HG02678 (cell line): Measurements from ENCODE around the gene LRRC75A.

ENCODE experiments used
- ATAC-seq: cut with Tn5 transposase; IDR thresholded peaks from one replicate; pipeline ENCODE4 v1.9.1; 2021; ENCODE audit warnings: mild to moderate bottlenecking, moderate library complexity; ENCODE audit not compliant: unreplicated experiment

Gene LRRC75A

DNA sequence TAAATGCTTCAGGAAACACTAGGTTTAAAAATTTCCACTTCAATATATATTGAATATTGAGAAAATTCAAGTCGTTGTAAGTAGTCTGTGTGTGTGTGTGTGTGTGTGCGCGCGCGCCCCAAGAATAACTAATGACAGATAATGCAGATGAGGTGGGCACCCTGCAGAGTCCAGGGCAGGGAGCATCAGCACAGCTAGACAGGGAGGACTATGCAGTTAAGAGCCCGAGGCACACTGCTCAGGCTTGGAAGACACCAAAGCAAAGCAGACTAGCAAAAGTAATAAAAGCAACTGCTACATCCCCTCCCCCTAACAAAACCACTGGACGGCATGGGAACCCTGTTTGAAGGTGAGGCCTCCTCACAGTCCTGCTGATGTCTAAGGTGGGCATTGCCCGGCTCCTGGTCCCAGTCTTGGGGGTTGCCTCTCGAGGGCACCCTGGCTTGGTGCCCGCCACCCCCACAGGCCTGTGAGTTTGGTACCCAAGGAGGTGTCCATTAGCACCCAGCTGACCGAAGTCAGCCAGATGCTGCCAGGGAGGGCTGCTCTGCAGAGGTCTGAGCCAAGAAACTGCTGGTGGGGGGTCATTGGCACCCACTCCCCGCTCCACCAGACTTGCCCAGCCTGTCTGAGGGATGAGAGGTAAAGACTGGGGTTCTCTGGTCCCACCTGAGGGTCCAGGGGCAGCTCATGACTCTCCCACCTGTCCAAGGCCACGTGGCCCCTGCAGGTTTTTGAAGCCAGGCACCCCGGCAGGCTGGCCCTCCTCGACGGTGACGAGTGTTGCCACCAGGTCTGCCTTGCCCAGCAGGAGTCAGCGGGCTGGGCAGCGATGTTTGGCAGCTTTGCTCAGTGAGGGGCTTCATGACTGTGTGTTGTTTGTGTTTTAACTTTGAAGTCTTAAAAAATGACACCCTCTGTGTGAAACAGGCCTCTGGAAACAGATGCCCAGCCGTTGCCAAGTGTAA is 18.7 kb downstream of the LRRC75A start:
- no peak for ATAC-seq

DNA sequence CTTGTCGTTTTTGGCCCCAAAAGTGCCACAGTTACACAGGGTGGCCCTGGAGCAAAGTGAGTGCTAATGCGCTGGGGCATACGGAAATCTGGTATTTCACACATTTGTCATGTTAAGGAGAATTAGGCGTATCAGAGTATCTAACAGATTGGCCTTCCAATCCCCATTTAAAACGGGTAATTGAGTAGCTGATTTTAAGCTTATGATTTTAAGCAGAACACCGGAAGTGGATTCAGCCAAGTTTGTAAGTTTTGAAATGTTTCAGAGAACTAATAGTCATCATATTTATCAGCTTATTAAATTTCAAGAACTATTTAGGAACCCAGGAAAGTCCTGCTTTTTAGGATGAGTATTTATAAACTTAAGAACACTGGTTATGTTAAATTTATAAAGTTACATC is 19.5 kb downstream of the LRRC75A start:
- ATAC-seq: no peak

DNA sequence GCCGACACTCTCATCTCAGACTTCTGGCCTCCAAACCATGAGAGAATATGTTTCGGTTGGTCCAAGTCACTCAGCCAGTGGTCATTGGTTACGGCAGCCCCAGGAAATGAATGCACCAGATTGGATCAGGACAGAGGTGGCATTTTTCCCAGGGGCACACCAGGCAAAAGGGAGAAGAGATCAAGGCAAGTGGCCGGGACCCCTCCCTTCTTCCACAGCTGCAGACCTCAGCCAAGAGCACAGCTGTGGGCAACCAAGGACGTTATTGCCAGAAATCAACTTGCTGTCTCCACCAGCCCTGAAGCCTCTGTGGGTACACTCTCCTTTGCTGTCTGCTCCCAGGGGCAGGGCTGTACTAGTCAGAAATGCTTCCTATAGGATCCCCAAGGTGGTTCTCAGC is 20.7 kb downstream of the LRRC75A start:
- ATAC-seq: no peak

DNA sequence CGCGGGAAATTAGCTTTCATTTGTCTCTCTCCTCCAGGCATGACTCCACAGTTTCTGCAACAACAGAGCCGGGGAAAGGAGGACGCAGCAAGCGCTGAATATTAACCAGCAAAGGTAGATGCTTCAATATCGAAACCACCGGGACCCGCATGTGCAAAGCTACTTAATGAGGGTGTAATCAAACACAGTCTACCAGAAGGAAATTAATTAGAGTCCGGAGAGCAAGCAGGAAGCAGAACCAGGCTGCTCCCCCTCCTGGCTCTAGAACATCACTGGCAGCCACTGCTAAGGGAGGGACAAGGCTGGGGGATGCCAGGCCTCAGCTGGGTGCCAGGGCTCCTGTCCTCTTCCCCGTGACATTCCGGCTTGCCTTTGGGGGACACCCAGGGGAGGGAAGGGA is 21.7 kb downstream of the LRRC75A start:
- no peak for ATAC-seq

DNA sequence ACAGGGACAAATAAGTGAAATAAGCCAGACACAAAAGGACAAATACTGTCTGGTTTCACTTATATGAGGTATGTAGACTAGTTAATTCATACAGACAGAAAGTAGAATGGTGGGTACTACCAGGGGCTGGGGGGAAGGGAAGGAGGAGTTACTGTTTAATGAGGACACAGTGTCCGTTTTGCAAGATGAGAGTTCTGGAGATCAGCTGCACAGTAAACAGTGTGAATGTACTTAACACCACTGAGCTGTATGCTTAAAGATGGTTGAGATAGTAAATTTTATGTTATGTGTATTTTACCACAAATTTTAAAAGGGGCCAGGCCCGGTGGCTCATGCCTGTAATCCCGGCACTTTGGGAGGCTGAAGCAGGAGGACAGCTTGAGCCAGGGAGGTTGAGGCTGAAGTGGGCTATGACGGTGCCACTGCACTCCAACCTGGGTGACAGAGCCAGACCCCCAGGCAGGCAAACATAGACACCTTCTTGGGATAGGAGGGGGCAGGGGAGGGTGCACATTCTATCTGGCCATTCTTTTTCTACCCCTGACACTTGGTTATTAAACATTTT is 23.5 kb downstream of the LRRC75A start:
- no peak for ATAC-seq

DNA sequence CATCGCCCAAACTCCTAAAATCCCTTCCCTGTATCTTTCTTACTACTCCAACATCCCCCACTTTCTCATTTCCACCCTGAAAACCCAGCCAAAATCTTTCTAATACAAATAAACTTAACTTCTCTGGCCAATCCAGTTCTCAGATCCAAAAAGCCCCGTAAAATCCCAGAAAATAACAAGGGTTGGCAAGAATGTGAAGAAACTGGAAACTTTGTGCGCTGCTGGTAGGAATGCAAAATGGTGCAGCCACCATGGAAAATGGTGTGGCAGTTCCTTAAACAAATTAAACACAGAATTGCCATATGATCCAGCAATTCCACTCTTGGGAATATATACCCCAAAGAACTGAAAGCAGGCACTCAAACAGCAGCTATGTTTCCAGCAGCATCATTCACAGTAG is 24.1 kb downstream of the LRRC75A start:
- no peak for ATAC-seq

DNA sequence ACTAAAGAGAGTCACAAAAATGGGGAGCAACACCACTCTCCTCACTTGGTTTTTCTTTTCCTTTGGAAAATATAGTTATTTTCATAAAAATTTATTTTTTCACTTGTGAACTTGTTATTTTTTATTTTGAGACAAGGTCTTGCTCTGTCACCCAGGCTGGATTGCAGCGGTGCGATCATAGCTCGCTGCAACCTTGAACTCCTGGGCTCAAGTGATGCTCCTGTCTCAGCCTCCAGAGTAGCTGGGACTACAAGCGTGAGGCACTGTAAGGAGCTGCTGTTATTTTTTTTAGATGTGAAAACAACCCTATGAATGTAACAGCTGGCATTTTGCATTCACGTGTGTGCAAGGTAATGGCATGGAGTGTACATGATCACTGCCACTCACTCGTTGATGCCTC is 24.9 kb downstream of the LRRC75A start:
- no peak for ATAC-seq

DNA sequence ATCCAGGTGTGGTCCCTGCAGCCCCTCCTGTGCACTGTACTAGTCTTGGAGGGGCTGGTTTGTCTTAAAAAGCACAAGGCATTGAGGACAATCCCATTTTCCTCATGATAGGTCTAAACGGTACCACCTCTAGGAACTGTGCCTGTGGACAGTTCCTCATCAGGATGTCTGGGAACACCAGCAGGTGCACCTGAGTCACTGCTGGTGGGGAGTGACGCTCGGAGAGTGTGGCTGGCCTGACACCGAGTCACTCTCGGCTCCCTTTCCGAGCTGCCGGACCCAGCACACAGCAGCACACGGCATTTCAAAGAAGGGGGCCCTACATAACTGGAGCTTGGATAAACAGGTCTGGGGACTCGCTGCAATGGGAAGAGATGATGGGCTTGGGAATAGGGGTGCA is 25.6 kb downstream of the LRRC75A start:
- no peak for ATAC-seq

DNA sequence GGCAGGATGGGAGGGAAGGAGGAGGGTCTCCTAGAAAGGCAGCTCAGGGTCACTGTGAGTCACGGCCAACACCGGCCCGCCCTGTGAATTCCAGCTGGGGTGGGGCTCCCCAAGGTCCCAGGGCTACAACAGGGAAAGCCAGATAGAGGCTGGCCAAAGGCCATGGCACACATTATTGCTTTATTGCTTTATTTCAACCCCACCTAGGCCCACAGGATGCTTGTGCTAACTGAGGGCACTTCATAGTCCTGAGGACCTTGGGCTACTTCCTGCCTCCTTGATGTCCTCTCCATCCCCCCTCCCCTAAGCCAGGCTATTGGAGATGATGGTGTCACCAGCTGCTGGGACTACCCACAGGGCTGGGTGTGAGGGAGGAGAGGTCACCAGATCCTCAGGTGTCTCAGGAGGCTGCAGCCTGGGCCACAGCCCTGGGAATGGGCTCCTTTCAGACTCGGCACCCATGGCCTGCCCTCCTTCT is 26.1 kb downstream of the LRRC75A start:
- ATAC-seq: no peak

DNA sequence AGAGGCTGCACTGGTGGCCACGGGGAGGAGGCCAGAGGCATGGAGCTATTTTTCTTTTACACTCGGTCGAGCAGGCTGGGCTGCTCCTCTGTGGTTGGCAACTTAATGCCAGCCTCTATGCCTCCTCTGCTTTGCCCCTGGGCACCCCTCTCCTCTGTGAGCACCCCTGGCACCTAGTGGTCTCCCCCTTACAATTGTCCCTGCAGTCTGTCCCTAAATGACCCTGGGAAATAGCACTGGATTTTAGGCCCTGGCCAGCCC is 27.0 kb downstream of the LRRC75A start:
- ATAC-seq: no peak

DNA sequence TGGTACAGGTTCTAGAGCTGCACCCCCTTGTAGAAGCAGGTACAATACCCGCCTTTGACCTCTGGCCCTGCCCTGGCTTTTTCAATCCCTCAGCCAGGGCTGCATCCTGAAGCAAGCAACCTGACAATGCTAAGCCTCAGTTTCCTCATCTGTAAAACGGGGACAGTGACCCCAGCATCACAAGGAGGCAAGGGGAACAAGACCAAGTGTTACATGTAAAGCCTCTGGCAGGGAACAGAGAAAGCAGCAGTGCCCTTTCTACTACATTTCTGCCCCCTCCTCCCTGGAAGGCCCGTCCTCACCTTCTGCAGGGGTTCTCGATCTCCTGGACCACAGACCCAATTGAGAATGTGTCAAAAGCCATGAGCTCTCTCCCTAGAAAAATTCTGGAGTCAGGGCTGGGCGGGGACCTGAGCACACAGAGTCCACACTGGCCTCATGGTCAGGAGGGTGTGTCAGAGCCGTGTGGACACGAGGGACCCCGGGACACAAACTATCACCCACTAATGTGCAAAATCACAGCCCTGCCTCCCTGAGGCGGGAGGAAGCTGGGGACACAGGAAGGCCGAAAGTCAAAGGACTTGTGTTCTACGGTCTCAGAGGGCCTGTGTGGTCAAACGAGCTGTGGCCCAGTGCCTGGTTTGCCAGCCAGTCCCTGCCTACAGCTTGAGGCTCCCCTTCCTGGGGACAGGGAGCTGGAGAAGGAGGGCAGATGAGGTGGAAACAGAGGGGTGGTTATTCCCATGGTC is 27.5 kb downstream of the LRRC75A start:
- no peak for ATAC-seq

DNA sequence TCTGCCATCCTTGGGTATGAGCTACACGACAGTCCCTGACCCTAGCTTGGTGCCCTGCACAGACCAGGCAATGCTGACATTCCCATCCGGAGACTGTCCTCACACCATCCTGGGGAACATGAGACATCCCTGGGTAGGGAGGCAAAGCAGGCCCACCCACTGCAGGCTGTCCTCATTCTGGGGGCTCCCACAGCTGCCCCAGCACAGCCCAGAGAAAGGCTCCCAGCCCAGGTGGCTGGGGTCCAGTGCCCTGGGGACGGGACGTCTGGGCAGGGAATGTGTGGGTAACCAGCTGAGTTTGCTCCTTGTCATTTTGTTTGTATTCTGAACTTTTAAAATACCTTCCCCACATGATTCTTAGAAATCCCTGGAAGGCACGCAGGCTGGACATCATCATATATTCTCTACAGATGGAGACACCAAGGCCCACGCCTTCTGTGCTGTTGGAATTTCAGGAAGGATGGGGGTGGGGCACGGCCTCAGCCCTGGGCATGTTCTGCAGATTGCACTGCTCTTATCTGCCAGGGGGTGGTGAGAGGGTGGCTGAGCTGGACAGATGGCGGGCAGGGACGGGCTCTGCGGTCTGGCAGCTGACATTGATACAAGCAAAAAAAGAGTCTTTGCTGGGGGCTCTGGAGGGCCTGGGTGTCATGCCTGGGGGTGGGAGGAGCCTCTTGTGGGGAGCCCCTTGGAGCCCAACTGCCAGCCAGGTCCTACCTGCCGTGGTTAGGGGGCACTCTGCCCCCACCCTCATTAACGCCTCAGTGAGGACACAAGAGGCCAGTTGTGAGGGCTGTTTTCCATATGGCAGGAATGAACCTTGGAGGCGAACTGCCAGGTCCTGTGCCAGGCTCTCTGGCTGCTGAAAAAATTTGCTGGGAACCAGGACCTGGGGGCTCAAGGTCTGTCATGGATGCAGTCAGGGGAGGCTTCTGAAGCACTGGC is 28.4 kb downstream of the LRRC75A start:
- ATAC-seq: no peak

DNA sequence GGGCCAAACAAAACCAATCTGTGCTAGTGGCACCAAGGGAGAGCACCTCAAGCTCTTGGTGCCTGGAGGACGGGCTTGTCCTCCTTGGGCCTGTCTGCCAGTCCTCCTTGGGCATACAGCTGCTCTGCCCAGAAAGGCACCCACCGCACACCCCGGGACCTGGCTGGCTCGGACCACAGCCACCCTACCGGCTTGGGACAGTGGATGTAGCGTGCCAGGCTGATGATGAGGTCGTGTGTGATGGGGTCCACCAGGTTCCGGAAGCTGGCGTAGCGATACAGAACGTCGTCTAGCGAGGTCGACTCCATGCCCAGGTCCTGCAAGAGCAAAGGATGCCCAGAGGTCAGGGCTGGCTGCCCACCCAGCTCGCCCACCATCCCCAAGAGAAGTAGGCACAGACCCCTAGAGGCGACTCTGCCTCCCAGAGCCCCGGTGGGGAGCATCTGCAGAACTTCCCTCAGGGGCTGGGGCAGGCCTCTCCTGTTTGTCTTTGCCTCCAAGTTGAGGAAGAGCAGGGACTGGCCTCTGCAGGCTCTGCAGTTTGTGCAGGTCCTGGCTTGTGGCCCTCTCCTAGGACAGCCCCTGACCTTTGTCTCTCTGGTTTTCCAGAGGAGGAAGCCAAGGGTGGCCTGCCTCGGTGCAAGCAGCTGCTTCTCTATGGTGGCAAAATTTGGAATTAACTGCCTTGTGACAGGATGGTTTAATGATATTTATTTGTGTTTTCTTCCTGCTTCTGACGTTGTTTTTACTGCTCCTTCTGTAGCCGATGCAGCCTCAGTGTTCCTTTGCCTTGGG is 29.7 kb downstream of the LRRC75A start:
- no peak for ATAC-seq

DNA sequence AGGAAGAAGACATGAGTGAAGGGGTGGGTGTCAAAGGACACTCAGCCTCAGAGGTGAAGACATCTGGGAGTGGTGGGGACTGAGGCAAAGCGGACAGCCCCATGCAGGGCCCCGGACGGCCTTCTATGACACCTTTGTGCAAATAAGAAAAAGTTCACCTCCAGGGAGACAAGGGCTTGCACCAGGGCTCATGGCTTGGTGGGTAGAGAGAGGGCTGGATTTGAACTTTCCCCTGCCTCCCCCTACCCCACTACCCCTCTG is 30.5 kb downstream of the LRRC75A start:
- ATAC-seq: no peak

DNA sequence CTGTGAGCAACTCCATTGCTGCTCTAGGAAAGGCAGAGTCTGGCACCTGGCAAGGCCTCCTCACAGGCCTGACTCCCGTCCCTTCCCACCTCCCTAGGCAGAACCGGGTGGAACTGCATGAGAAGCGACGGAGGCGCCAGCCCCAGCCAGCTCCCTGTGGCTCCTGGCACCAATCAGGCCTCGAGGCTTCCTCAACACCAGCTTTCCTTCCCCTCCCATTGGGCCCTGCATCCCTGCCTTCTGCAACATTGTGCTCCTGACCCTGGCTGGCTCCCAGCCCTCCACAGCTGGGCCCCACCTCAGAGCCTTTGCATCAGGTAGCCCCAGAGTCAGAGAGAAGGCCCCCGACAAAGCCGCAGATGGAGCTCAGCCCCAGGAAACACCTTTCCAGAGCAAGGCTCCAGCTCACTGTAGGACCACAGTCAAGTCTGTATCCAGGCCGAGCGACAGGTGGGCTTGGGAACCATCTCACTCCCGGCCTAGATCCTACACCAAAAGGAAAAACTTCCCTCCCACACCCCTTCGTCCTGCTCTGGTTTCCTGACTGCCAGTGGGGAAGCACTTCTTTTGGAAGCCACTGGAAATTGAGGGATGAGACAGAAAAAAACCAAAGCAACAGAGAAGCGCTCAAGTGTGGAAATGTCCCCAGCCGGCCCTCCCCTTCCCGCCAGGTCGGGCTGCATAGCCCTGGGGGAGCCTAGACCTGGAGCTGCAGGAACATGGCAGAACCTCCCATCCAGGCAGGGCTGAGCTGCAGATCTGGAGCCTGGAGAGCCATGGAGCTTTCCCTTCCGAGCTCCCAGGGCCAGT is 31.0 kb downstream of the LRRC75A start:
- no peak for ATAC-seq

DNA sequence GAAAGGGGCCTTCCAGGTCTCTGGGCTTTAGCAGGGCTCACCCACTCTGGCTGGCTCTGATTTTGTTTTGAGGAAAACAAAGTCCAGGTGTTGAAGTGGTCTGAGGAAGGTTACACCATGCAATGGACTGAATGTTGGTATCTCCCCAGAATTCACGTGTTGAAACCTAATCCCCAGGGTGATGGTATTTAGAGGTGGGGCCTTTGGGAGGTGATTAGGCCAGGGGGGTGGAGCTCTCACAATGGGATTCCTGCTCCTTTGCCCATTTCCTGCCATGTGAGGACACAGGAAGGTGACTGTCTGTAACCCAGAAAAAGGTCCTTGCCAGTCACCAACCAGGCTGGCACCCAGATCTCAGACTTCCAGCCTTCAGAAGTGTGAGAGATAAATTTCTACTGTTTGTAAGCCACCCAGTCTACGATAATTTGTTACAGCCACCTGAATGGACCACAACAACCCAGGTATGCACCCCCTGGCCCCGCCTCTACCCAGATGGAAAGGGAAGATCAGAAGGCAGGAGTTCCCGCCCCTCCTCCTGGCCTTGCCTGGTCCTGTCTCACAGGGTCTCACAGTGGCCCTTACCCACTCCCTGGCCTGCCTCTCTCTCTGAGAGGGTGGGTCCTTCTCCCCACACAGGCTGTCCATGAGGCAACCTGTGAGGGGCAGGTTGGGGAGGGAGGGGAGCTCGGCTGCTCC is 32.0 kb downstream of the LRRC75A start:
- no peak for ATAC-seq

DNA sequence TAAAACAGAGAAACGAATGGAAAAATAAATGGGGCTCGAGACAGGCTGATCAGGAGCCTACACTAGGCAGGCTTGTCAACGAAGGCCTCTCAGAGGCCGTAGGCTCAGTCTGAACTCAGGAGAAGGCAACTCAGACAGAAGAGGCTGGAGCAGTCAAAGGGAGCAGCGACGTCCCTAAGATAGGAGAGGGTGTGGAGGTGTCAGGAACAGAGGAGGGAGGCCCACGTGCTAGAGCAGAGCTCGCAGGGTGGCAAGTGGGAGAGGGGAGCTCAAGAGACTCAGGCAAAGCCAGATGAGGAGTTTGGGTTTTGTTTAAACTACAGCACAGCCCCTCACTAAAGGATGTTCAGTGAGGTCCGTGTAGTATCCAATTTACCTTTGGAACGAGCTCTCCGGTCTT is 32.7 kb downstream of the LRRC75A start:
- no peak for ATAC-seq

DNA sequence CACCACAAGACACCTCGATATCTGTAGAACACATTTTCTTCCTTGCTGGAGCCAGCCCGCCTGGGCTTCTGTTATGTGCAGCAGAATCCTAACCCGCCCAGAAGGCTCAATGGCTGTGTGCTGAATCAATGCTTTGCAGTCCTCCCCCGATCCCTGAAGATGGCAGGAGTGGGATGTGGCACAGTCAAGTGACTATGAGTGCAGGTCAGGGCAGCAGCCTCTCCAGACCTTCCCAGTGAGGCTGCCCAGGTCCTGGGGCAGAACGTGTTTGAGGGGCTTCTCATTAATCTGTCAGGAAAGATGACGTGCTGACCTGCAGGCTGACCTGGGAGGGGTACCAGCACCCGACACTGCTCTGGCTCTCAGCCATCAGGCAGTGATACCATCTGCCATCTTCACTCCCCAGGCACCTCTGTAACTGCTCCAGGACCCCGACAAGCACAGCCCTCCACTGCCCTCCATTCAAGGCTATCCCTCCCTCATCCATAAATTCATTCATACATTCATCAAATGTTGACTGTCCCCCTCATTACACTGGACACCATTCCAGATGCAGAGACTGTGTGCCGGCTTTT is 35.2 kb downstream of the LRRC75A start:
- ATAC-seq: no peak
